H1 (cell line): ENCODE results near the gene POU2F1. TPM values are rescaled to one million over a fixed set of nuclear protein-coding genes. Genes with fewer than 3 reads are reported as not detected.

Experiments
- CTCF ChIA-PET: fragments of 300-600 bp; sonication (Branson Sonifier 250); formaldehyde crosslinking; loops from one replicate; lab custom pipeline; 2021; ENCODE audit not compliant: partially characterized antibody; lab: Charles Lee
- POLR2A ChIA-PET: fragments of 300-600 bp; sonication (Branson Sonifier 250); formaldehyde crosslinking; loops from one replicate; lab custom pipeline; 2021; ENCODE audit warnings: inconsistent platforms; ENCODE audit not compliant: partially characterized antibody; lab: Charles Lee
- DNase-seq, 2 experiments: peaks; one replicate each; pipeline versions ENCODE4 v3.0.0 to v3.0.0-alpha.2; 2010 to 2022; ENCODE audit warnings: low spot score in 2 of 2, low read depth in 1 of 2, mixed read lengths in 1 of 2
- FAIRE-seq: peaks from 2 replicates; lab custom pipeline; 2011; peaks lifted over from hg19 to GRCh38; lab: Jason Lieb, UNC
- H2AFZ ChIP-seq: 2 replicates; pipeline ENCODE4 v1.8.1; 2012; ENCODE audit warnings: low read length, inconsistent platforms
- H2AK5ac ChIP-seq: 2 replicates; pipeline ENCODE4 v1.6.1; 2013; ENCODE audit warnings: low read depth, low read length
- H2BK120ac ChIP-seq: replicated peaks from 2 replicates; pipeline ENCODE3; 2013; ENCODE audit warnings: low read depth, low read length, inconsistent platforms
- H2BK12ac ChIP-seq: 2 replicates; pipeline ENCODE4 v1.6.1; 2013; ENCODE audit warnings: low read depth, low read length
- H2BK15ac ChIP-seq: 2 replicates; pipeline ENCODE4 v1.6.1; 2013; ENCODE audit warnings: low read length
- H2BK20ac ChIP-seq: 2 replicates; pipeline ENCODE4 v1.6.1; 2013; ENCODE audit warnings: low read length
- H2BK5ac ChIP-seq: 2 replicates; pipeline ENCODE4 v1.6.1; 2013; ENCODE audit warnings: low read depth, low read length
- H3K14ac ChIP-seq: 2 replicates; pipeline ENCODE4 v1.6.1; 2013; ENCODE audit warnings: inconsistent platforms; ENCODE audit not compliant: insufficient read length
- H3K18ac ChIP-seq: 2 replicates; pipeline ENCODE4 v1.6.1; 2013; ENCODE audit warnings: low read length; ENCODE audit errors: extremely low read depth
- H3K23ac ChIP-seq: 2 replicates; pipeline ENCODE4 v1.6.1; 2013; ENCODE audit warnings: inconsistent platforms; ENCODE audit not compliant: insufficient read length
- H3K23me2 ChIP-seq: 2 replicates; pipeline ENCODE4 v1.6.1; 2013; ENCODE audit warnings: low read depth, low read length
- H3K27ac ChIP-seq: 2 replicates; pipeline ENCODE4 v1.6.1; 2011; ENCODE audit warnings: low read depth, low read length, inconsistent platforms
- H3K27me3 ChIP-seq, 4 experiments: replicated peaks in 1 of 4; 1 replicate in 1 of 4; 2 replicates in 3 of 4; pipeline versions ENCODE4 v1.6.1 to v1.8.1; 2011 to 2013; ENCODE audit warnings: low read length in 3 of 4, mild to moderate bottlenecking in 3 of 4, inconsistent platforms in 2 of 4, mixed read lengths in 2 of 4, moderate library complexity in 1 of 4; ENCODE audit not compliant: control insufficient read depth in 3 of 4, insufficient read depth in 3 of 4; ENCODE audit errors: extremely low read depth in 1 of 4
- H3K36me3 ChIP-seq, 4 experiments: 2 replicates each; pipeline versions ENCODE4 v1.6.1 to v1.8.1; 2011 to 2013; ENCODE audit warnings: mild to moderate bottlenecking in 4 of 4, low read length in 3 of 4, moderate library complexity in 2 of 4, control low read depth in 1 of 4, inconsistent platforms in 1 of 4; ENCODE audit not compliant: insufficient read depth in 4 of 4, control insufficient read depth in 2 of 4
- H3K4ac ChIP-seq: replicated peaks from 2 replicates; pipeline ENCODE3; 2013; ENCODE audit warnings: low read length, low read depth, mixed read lengths, inconsistent platforms; ENCODE audit not compliant: insufficient read length
- H3K4me1 ChIP-seq, 4 experiments: replicated peaks in 1 of 4; 1 replicate in 1 of 4; 2 replicates in 3 of 4; pipeline versions ENCODE4 v1.6.1 to v1.8.1; 2011 to 2013; ENCODE audit warnings: low read length in 3 of 4, inconsistent platforms in 2 of 4, mixed read lengths in 1 of 4; ENCODE audit not compliant: insufficient read depth in 4 of 4, control insufficient read depth in 3 of 4
- H3K4me2 ChIP-seq, 2 experiments: 2 replicates each; pipeline versions ENCODE4 v1.6.1 to v1.8.1; 2011 to 2013; ENCODE audit warnings: low read depth in 2 of 2, low read length in 2 of 2, control low read depth in 1 of 2, inconsistent platforms in 1 of 2, mild to moderate bottlenecking in 1 of 2; ENCODE audit not compliant: insufficient read depth in 1 of 2
- H3K4me3 ChIP-seq, 4 experiments: fragments of 200-600, 300-600 bp in 1 of 4; sonication (generic), shearing (Covaris generic), sonication (Bioruptor Twin) in 1 of 4; 2 replicates each; pipeline versions ENCODE4 v1.5.1 to v1.8.1; 2011 to 2016; ENCODE audit warnings: low read length in 4 of 4, low read depth in 3 of 4, control low read depth in 2 of 4, inconsistent platforms in 2 of 4, mild to moderate bottlenecking in 2 of 4, mixed read lengths in 1 of 4, moderate library complexity in 1 of 4; ENCODE audit not compliant: insufficient read depth in 2 of 4; ENCODE audit errors: extremely low read depth in 1 of 4
- H3K56ac ChIP-seq: replicated peaks from 2 replicates; pipeline ENCODE3; 2013; ENCODE audit warnings: low read depth, mild to moderate bottlenecking, mixed read lengths, low read length, inconsistent platforms; ENCODE audit not compliant: insufficient read length
- H3K79me1 ChIP-seq: 2 replicates; pipeline ENCODE4 v1.6.1; 2013; ENCODE audit warnings: low read depth, low read length, control low read depth
- H3K79me2 ChIP-seq, 2 experiments: 2 replicates each; pipeline versions ENCODE4 v1.6.1 to v1.8.1; 2012 to 2013; ENCODE audit warnings: low read length in 2 of 2, mild to moderate bottlenecking in 2 of 2, inconsistent platforms in 1 of 2; ENCODE audit not compliant: insufficient read depth in 2 of 2, control insufficient read depth in 1 of 2
- H3K9ac ChIP-seq, 4 experiments: replicated peaks in 1 of 4; 1 replicate in 1 of 4; 2 replicates in 3 of 4; pipeline versions ENCODE4 v1.6.1 to v1.8.1; 2011 to 2013; ENCODE audit warnings: low read depth in 3 of 4, low read length in 3 of 4, control low read depth in 2 of 4, mild to moderate bottlenecking in 2 of 4, moderate library complexity in 2 of 4, inconsistent platforms in 1 of 4; ENCODE audit errors: extremely low read depth in 1 of 4
- H3K9me3 ChIP-seq, 2 experiments: 2 replicates each; pipeline versions ENCODE4 v1.6.1 to v1.8.1; 2012 to 2013; ENCODE audit warnings: mild to moderate bottlenecking in 2 of 2, moderate library complexity in 2 of 2, control low read depth in 1 of 2, inconsistent platforms in 1 of 2, low read depth in 1 of 2, low read length in 1 of 2, mixed read lengths in 1 of 2; ENCODE audit not compliant: insufficient read depth in 2 of 2
- H4K20me1 ChIP-seq, 2 experiments: replicated peaks in 1 of 2; 2 replicates each; pipeline versions ENCODE3 to v1.8.1; 2011 to 2013; ENCODE audit warnings: inconsistent platforms in 2 of 2, low read length in 2 of 2, mild to moderate bottlenecking in 1 of 2; ENCODE audit not compliant: insufficient read depth in 2 of 2, control insufficient read depth in 1 of 2
- H4K5ac ChIP-seq: 2 replicates; pipeline ENCODE4 v1.6.1; 2013; ENCODE audit warnings: low read length, low read depth, mixed read lengths, inconsistent platforms; ENCODE audit not compliant: insufficient read length
- H4K8ac ChIP-seq: 2 replicates; pipeline ENCODE4 v1.8.0; 2013; ENCODE audit warnings: mild to moderate bottlenecking, moderate library complexity, low read length, inconsistent platforms; ENCODE audit not compliant: insufficient read depth; ENCODE audit errors: extremely low read depth
- H4K91ac ChIP-seq: replicated peaks from 2 replicates; pipeline ENCODE3; 2013; ENCODE audit warnings: low read length, mixed read lengths, inconsistent platforms; ENCODE audit not compliant: insufficient read length
- BACH1 ChIP-seq: IDR thresholded peaks from 2 replicates; pipeline ENCODE4 v1.6.1; 2012; ENCODE audit warnings: low read length, improper control_type of control experiment
- EZH2 ChIP-seq: fragments of 200-600 bp; sonication (generic); IDR thresholded peaks from 2 replicates; pipeline ENCODE4 v1.7.1; 2012; ENCODE audit warnings: low read depth, mild to moderate bottlenecking, moderate library complexity, low read length, inconsistent platforms; ENCODE audit not compliant: severe bottlenecking
- HDAC6 ChIP-seq: IDR thresholded peaks from one replicate; pipeline ENCODE4 v1.7.1; 2012; ENCODE audit warnings: low read depth, mild to moderate bottlenecking, inconsistent platforms, low read length, moderate library complexity
- JUND ChIP-seq: IDR thresholded peaks from 2 replicates; pipeline ENCODE4 v1.6.1; 2011; ENCODE audit warnings: mild to moderate bottlenecking, improper control_type of control experiment, low read length
- NRF1 ChIP-seq: IDR thresholded peaks from 2 replicates; pipeline ENCODE4 v1.6.1; 2011; ENCODE audit warnings: mild to moderate bottlenecking, low read depth, low read length, improper control_type of control experiment
- POU5F1 ChIP-seq: IDR thresholded peaks from 2 replicates; pipeline ENCODE4 v1.6.1; 2011; ENCODE audit warnings: low read depth, mild to moderate bottlenecking, low read length, moderate library complexity
- RXRA ChIP-seq: IDR thresholded peaks from 2 replicates; pipeline ENCODE4 v1.6.1; 2011; ENCODE audit warnings: low read depth, mild to moderate bottlenecking, low read length, moderate library complexity; ENCODE audit not compliant: insufficient read depth
- SP2 ChIP-seq: IDR thresholded peaks from 2 replicates; pipeline ENCODE4 v1.6.1; 2012; ENCODE audit warnings: mild to moderate bottlenecking, low read length, inconsistent platforms
- SP4 ChIP-seq: IDR thresholded peaks from 2 replicates; pipeline ENCODE4 v1.6.1; 2012; ENCODE audit warnings: low read length, inconsistent platforms
- TCF12 ChIP-seq: IDR thresholded peaks from 2 replicates; pipeline ENCODE4 v1.6.1; 2011; ENCODE audit warnings: low read depth, mild to moderate bottlenecking, low read length
- YY1 ChIP-seq: IDR thresholded peaks from 2 replicates; pipeline ENCODE4 v1.6.1; 2011; ENCODE audit warnings: low read depth, mild to moderate bottlenecking, low read length
- ZNF274 ChIP-seq: IDR thresholded peaks from 2 replicates; pipeline ENCODE4 v1.7.0; 2012; ENCODE audit warnings: low read length, borderline replicate concordance; ENCODE audit errors: extremely low read depth
- WGBS, 2 experiments: shearing (Covaris generic) in 1 of 2; methylation state at CpG; one replicate each; pipeline versions ENCODE4 v1.1.6 to v1.1.7; 2013 to 2015; ENCODE audit warnings: low lambda C conversion rate in 2 of 2, mixed read lengths in 2 of 2, inconsistent platforms in 1 of 2, low coverage in 1 of 2, missing lambda C conversion rate in 1 of 2; ENCODE audit not compliant: insufficient replicate concordance in 2 of 2, insufficient coverage in 1 of 2, insufficient read length in 1 of 2; ENCODE audit errors: extremely low coverage in 1 of 2, missing lambda C conversion rate in 1 of 2; 5-methylcytosine and 5-hydroxymethylcytosine counted together
- polyA plus RNA-seq, 7 experiments: library from polyadenylated mRNA; depleted of rRNA in 3 of 7; stranded (reverse) in 5 of 7; unstranded in 2 of 7; fragments of >200 nt in 5 of 7; fragments of 200-250 nt in 2 of 7; gene quantifications; 1 replicate in 5 of 7; 2 replicates in 1 of 7; 4 replicates in 1 of 7; pipeline versions ENCODE4 v1.2.1 to v1.2.3, GENCODE V29; 2011 to 2013; ENCODE audit warnings: missing spikeins in 2 of 7, mixed read lengths in 2 of 7
- total RNA-seq: library from RNA; stranded (reverse); fragmentation: NEBNext Ultra II Directional; extraction: Animal tissue kit (Norgen Biotek cat#: 25700); gene quantifications from 2 replicates; pipeline ENCODE4 v1.2.1, GENCODE V29; 2021
- TF ChIP-seq, protein P1 (sequence below): IDR thresholded peaks from 2 replicates; pipeline ENCODE4 v1.6.1; 2011; ENCODE audit warnings: low read length, improper control_type of control experiment

POU2F1 gene
- total and polyA plus RNA-seq, 2 of the 8 experiments (the other 6 are each of a cell fraction or from before 2014, with no cell fraction given), result 37.0 to 57.2 TPM

DNA sequence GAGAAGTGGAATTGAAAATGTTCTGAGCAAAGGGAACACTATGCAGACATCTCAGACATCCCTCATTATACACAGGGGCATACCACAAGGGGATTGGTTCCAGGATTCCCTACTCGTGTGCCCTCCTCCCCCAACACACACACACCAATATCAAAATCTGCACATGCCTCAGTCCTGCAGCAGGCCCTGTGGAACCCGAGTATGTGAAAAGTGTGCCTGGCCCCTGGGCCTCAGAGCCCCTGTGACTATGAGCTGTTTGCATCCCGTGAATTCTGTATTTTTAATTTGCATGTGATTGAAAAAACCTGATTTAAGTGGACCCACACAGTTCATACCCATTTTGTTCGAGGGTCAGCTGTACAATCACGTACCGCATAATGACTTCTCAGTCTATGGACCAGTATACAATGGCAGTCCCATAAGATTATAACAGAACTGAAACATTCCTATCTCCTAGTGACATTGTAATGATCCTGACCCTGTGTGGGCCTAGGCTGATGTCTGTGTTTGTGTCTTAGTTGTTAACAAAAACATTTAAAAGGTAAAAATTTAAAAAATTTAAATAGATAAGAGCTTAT, 11.3 kb downstream of the POU2F1 start:
- POLR2A ChIA-PET, result interaction anchor here (0.6 to 6.8 kb wide), 4 partner anchors 10 to 80 kb away, joined by 3 to 73 read pairs (median 4); partner anchors contain the start of gene POU2F1
- H2AK5ac ChIP-seq, result no peak overlapping the region
- WGBS, 2 experiments, result 87% methylated on average over 6 of the region's 6 CpGs; no CpG with 5 or more reads in 1 of the 2 experiments

More for the DNA sequence above, 11.3 kb downstream of the POU2F1 start:
- Histone ChIP-seq H3K23ac (no peak overlapping the region), H3K79me1 (peaks cover 6% of the 10 kb centered on the region; the same call in 1 of the 2 replicates), H3K4me3 (no peak overlapping the region), H4K91ac (no peak overlapping the region), H2BK15ac (no peak overlapping the region), H3K79me2 (peaks cover 50 to 99% of the 10 kb centered on the region in 2 experiments), H3K18ac (no peak overlapping the region), H3K27ac (no peak overlapping the region), H2BK12ac (no peak overlapping the region), H3K14ac (no peak overlapping the region), H3K9ac (no peak overlapping the region), H3K4ac (no peak overlapping the region), H4K20me1 (peaks cover 15 to 34% of the 10 kb centered on the region in 2 experiments), H2BK5ac (no peak overlapping the region), H2BK20ac (no peak overlapping the region), H2AFZ (no peak overlapping the region), H4K5ac (no peak overlapping the region), H4K8ac (no peak overlapping the region), H3K4me2 (no peak overlapping the region), H3K27me3 (no peaks in the 10 kb centered on the region), H2BK120ac (no peak overlapping the region), H3K56ac (no peak overlapping the region), H3K9me3 (no peaks in the 10 kb centered on the region), H3K4me1 (peaks cover 0 to 27% (median 9%) of the 10 kb centered on the region in 4 experiments; a peak in 6 of 7 replicates), H3K36me3 (no peaks in the 10 kb centered on the region), H3K23me2 (no peaks in the 10 kb centered on the region; the same call in 1 of the 2 replicates)
- TF ChIP-seq NRF1, result no peak
- TF ChIP-seq JUND, result no peak
- TF ChIP-seq BACH1, result no peak
- TF ChIP-seq TCF12, result no peak
- no peak for TF ChIP-seq EZH2
- no peak for TF ChIP-seq HDAC6
- TF ChIP-seq POU5F1, result no peak
- TF ChIP-seq SP2, result no peak
- TF ChIP-seq YY1, result no peak
- TF ChIP-seq, protein P1, sequence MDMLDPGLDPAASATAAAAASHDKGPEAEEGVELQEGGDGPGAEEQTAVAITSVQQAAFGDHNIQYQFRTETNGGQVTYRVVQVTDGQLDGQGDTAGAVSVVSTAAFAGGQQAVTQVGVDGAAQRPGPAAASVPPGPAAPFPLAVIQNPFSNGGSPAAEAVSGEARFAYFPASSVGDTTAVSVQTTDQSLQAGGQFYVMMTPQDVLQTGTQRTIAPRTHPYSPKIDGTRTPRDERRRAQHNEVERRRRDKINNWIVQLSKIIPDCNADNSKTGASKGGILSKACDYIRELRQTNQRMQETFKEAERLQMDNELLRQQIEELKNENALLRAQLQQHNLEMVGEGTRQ, result no peak
- no peak for TF ChIP-seq RXRA
- no peak for TF ChIP-seq ZNF274
- no peak for TF ChIP-seq SP4
- DNase-seq, result no peak
- FAIRE-seq, result no peak
- CTCF ChIA-PET, result interaction anchor here (0.5 to 2.7 kb wide), 9 partner anchors 11 to 302 kb away, joined by 3 to 14 read pairs (median 6); partner anchors contain the start of gene POU2F1
